Measurements from ENCODE around the gene ST8SIA6. TPM values are rescaled to one million over a fixed set of nuclear protein-coding genes. Genes with fewer than 3 reads are reported as not detected.

Gene ST8SIA6
- total RNA-seq, 1 experiment from 2014 or later = not detected

DNA sequence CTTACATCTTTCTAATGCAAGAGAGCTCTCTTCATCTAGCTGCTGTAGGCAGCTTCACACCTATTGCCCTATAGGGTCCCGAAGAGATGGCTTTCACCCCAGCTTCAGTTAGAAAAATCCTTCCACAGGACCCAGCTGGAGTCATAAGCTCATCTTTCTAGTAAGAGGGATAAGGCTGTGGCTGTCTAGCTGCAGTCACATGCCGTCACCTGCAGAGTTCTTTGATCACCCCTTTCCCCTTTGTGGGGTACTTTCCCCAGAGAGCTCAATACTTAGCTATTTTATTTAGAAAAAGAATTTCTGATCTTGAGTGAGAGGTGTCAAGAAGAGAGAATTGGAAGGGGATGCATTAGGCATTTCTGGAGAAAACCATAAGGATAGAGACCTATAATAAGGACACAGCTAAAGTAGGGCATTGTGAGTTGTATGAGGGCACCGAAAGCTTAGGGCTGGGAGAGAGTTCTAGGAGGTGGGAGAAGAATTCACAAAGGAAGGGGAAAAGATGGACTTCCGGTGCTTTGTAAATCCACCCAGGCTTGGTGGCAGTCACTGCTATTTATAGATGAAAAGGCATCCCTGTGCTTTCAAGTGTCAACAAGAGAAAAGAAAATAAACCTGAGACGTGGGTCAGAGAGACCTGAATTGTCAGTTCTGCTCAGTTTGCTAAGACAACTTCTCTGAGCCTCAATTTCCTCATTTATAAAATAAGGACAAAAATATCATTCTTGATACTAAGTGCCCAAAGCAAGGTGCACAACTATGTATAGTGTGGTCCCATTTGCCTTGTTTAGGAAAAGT is 11.1 kb upstream of the ST8SIA6 start:
- Histone ChIP-seq H3K9me3 (ENCODE audit: low read length) (no peaks in the 10 kb centered on the region), H2AFZ (ENCODE audit: low read length) (no peak overlapping the region), H3K9me2 (replicated peaks; ENCODE audit: low read length) (no peaks in the 10 kb centered on the region), H4K20me1 (ENCODE audit: low read length) (no peaks in the 10 kb centered on the region), H3K9ac (ENCODE audit: low read length) (no peak overlapping the region), H3K27ac (ENCODE audit: low read length) (no peak overlapping the region), H3K4me3 (ENCODE audit: low read length) (no peak overlapping the region), H3F3A (ENCODE audit: low read length, unreplicated experiment) (no peaks in the 10 kb centered on the region), H3K79me2 (ENCODE audit: low read length) (no peaks in the 10 kb centered on the region), H3K4me2 (ENCODE audit: low read length) (no peak overlapping the region), H3K27me3 (ENCODE audit: low read length) (no peaks in the 10 kb centered on the region), H3K4me1 (ENCODE audit: insufficient read depth, low read length) (no peaks in the 10 kb centered on the region), H3K36me3 (ENCODE audit: low read depth, low read length) (no peaks in the 10 kb centered on the region)
- intact Hi-C loops (cut with micrococcal nuclease) = no loop called here
- DNase-seq (no peak), ATAC-seq (no peak)
- ChIA-PET POLR2A (ENCODE audit: unreplicated experiment) (no interaction called here), CTCF (interaction anchor here (0.6 kb wide), 1 partner anchor 148 kb away, joined by 4 read pairs; no protein-coding TSS in a partner anchor)
- TF ChIP-seq EZH2 (IDR thresholded peaks at IDR 0.05; ENCODE audit: low read length, unreplicated experiment) (no peak), EZH2phosphoT487 (IDR thresholded peaks at IDR 0.05; ENCODE audit: borderline replicate concordance, low read length) (no peak)
- TF ChIP-seq, protein P1, sequence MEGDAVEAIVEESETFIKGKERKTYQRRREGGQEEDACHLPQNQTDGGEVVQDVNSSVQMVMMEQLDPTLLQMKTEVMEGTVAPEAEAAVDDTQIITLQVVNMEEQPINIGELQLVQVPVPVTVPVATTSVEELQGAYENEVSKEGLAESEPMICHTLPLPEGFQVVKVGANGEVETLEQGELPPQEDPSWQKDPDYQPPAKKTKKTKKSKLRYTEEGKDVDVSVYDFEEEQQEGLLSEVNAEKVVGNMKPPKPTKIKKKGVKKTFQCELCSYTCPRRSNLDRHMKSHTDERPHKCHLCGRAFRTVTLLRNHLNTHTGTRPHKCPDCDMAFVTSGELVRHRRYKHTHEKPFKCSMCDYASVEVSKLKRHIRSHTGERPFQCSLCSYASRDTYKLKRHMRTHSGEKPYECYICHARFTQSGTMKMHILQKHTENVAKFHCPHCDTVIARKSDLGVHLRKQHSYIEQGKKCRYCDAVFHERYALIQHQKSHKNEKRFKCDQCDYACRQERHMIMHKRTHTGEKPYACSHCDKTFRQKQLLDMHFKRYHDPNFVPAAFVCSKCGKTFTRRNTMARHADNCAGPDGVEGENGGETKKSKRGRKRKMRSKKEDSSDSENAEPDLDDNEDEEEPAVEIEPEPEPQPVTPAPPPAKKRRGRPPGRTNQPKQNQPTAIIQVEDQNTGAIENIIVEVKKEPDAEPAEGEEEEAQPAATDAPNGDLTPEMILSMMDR (conservative IDR thresholded peaks at IDR 0.05; ENCODE audit: low read depth, low read length) = no peak
- no TSS peak for BruUV-seq (replicated peaks)

DNA sequence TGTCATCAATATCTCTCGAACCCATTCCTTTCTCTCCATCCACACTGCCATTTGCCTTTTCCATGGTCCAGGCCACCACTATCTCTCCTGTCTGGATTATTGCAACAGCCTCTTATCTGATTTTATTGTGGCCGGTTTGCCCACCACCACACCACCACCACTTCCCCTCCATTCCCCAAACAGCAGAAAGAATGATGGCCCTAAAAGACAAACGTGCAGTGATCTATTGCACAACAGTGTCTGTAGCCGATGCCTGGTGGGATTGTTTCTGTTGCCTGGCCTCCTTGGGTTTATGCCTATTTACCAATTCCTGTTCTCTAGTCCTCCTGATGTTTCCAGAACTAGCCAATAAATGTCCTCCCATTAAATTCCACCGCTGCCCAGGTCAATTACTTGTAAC is 10.2 kb upstream of the ST8SIA6 start:
- Histone ChIP-seq H3K4me3 (ENCODE audit: low read length) (no peak overlapping the region), H3K4me2 (ENCODE audit: low read length) (no peak overlapping the region), H3K27me3 (ENCODE audit: low read length) (no peaks in the 10 kb centered on the region), H3K9ac (ENCODE audit: low read length) (no peak overlapping the region), H3K79me2 (ENCODE audit: low read length) (no peaks in the 10 kb centered on the region), H3K9me2 (replicated peaks; ENCODE audit: low read length) (no peaks in the 10 kb centered on the region), H3K36me3 (ENCODE audit: low read depth, low read length) (no peaks in the 10 kb centered on the region), H3K4me1 (ENCODE audit: insufficient read depth, low read length) (no peaks in the 10 kb centered on the region), H3K27ac (ENCODE audit: low read length) (no peak overlapping the region), H3K9me3 (ENCODE audit: low read length) (no peaks in the 10 kb centered on the region), H4K20me1 (ENCODE audit: low read length) (no peaks in the 10 kb centered on the region), H3F3A (ENCODE audit: low read length, unreplicated experiment) (no peaks in the 10 kb centered on the region), H2AFZ (ENCODE audit: low read length) (no peak overlapping the region)
- CTCF ChIA-PET = interaction anchor here (0.6 kb wide), 1 partner anchor 147 kb away, joined by 4 read pairs; no protein-coding TSS in a partner anchor
- TF ChIP-seq, protein P1 (conservative IDR thresholded peaks at IDR 0.05; ENCODE audit: low read depth, low read length) = no peak
- TF ChIP-seq EZH2phosphoT487 (IDR thresholded peaks at IDR 0.05; ENCODE audit: borderline replicate concordance, low read length) = no peak
- TF ChIP-seq EZH2 (IDR thresholded peaks at IDR 0.05; ENCODE audit: low read length, unreplicated experiment) = no peak
- POLR2A ChIA-PET (ENCODE audit: unreplicated experiment) = no interaction called here
- BruUV-seq (replicated peaks) = no TSS peak
- intact Hi-C loops (cut with micrococcal nuclease) = no loop called here
- ATAC-seq = no peak
- no peak for DNase-seq

DNA sequence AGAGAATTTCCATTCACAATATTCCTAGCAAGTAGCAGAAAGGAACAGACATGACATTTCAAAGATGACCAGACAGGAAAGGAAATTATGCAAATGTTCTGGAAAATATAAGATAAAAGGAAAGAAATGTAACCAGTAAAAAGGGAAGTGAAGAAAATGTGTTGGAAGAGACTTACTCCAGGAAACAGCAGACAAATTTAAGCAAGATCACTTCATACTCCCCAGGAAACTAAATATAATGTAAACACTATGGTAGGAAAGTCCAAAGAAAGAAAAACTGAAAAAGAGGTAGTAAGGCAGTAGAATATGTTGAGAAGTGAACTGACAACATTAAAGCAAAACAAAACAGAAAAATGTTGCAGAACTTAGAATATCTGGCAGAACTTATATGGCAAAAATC is 6.4 kb upstream of the ST8SIA6 start:
- Histone ChIP-seq H3F3A (ENCODE audit: low read length, unreplicated experiment) (no peaks in the 10 kb centered on the region), H3K4me3 (ENCODE audit: low read length) (no peak overlapping the region), H3K27ac (ENCODE audit: low read length) (no peak overlapping the region), H3K9ac (ENCODE audit: low read length) (no peak overlapping the region), H3K9me2 (replicated peaks; ENCODE audit: low read length) (no peaks in the 10 kb centered on the region), H3K36me3 (ENCODE audit: low read depth, low read length) (no peaks in the 10 kb centered on the region), H3K4me1 (ENCODE audit: insufficient read depth, low read length) (no peaks in the 10 kb centered on the region), H3K9me3 (ENCODE audit: low read length) (no peaks in the 10 kb centered on the region), H2AFZ (ENCODE audit: low read length) (no peak overlapping the region), H3K4me2 (ENCODE audit: low read length) (no peak overlapping the region), H3K27me3 (ENCODE audit: low read length) (no peaks in the 10 kb centered on the region), H4K20me1 (ENCODE audit: low read length) (no peaks in the 10 kb centered on the region), H3K79me2 (ENCODE audit: low read length) (no peaks in the 10 kb centered on the region)
- no peak for ATAC-seq
- intact Hi-C loops (cut with micrococcal nuclease) = no loop called here
- BruUV-seq (replicated peaks) = no TSS peak
- DNase-seq = no peak
- ChIA-PET POLR2A (ENCODE audit: unreplicated experiment) (no interaction called here), CTCF (no interaction called here)
- TF ChIP-seq, protein P1 (conservative IDR thresholded peaks at IDR 0.05; ENCODE audit: low read depth, low read length) = no peak
- no peak for TF ChIP-seq EZH2phosphoT487 (IDR thresholded peaks at IDR 0.05; ENCODE audit: borderline replicate concordance, low read length)
- TF ChIP-seq EZH2 (IDR thresholded peaks at IDR 0.05; ENCODE audit: low read length, unreplicated experiment) = no peak
